HK-2 (cell line): ENCODE measurements around the gene CD22.

Source experiments
- DNase-seq: peaks from one replicate; pipeline ENCODE4 v3.0.0-alpha.2; 2018; ENCODE audit not compliant: unreplicated experiment

CD22 gene

GRCh38 chr19:35295792-35296462 is 33.1 kb upstream of the CD22 start:
- DNase-seq, result no peak

GRCh38 chr19:35296644-35297514 is 32.1 kb upstream of the CD22 start:
- DNase-seq, result no peak

- DNase-seq, result no peak
Measured at GRCh38 chr19:35297515-35297848, 31.5 kb upstream of the CD22 start.

DNA sequence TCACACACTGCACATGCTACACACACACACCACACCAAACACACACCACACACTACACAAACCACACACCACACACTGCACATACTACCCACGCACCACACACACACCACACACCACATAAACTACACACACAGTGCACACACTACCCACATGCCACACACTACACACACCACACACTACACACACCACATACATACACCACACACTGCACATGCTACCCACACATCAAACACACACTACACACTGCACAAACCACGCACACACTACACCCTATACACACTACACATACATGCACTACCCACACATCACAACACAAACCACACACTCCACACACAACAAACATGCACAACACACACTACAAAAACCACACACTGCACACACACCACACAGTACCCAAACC is 31.1 kb upstream of the CD22 start:
- DNase-seq, result no peak

DNA sequence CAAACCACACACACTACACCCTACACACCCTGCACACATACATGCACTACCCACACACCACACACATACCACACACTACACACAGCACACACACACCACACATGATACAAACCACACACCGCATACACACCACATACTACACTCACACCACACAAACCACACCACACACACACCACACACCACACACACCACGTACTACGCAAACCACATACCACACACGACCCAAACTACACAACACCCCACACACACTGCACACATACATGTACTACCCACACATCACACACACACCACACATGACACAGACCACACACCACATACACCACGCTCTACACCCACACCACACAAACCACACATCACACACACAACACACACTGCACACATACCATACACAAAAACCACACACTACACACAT is 30.4 kb upstream of the CD22 start:
- DNase-seq, result no peak

- DNase-seq, result no peak
Measured at GRCh38 chr19:35299523-35300338, 29.3 kb upstream of the CD22 start.

GRCh38 chr19:35300339-35300649 is 28.7 kb upstream of the CD22 start:
- DNase-seq, result no peak

GRCh38 chr19:35301961-35302360 is 27.0 kb upstream of the CD22 start:
- DNase-seq, result no peak

- DNase-seq, result no peak
Measured at GRCh38 chr19:35302446-35302845, 26.5 kb upstream of the CD22 start.

- DNase-seq, result no peak
Measured at GRCh38 chr19:35303357-35303915, 25.6 kb upstream of the CD22 start.

GRCh38 chr19:35304036-35304435 is 25.0 kb upstream of the CD22 start:
- no peak for DNase-seq

GRCh38 chr19:35305181-35305580 is 23.8 kb upstream of the CD22 start:
- DNase-seq, result no peak

- no peak for DNase-seq
Measured at GRCh38 chr19:35306473-35307246, 22.3 kb upstream of the CD22 start.

GRCh38 chr19:35307931-35308330 is 21.1 kb upstream of the CD22 start:
- no peak for DNase-seq

GRCh38 chr19:35308910-35309309 is 20.1 kb upstream of the CD22 start:
- DNase-seq, result no peak

DNA sequence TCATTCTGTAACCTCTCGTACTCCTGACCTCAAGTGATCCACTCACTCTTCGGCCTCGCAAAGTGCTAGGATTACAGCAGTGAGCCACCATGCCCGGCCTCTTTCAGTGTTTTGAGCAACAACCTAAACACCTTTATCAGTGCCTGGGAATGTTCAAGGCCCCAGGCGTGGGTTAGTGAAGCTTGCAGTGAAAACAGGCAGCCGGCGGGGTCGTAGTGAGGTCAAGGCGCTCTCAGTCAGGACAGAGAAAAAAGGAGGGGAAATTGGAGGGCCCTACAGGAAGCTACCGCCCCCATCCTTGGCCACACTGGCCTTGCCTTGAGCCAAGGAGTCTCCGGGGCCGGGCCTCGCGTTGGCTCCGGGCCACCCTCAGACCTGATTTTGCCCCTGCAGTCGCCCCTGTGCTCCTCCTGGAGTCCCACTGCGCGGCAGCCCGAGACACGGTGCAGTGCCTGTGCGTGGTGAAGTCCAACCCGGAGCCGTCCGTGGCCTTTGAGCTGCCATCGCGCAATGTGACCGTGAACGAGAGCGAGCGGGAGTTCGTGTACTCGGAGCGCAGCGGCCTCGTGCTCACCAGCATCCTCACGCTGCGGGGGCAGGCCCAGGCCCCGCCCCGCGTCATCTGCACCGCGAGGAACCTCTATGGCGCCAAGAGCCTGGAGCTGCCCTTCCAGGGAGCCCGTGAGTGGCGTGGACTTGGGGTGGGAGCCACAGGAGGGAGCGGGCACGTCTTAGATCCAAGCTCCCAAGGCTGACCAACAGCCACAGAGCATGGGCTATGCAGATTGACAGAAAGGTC is 19.3 kb upstream of the CD22 start:
- DNase-seq, result peak; percentile 44

- no peak for DNase-seq
Measured at GRCh38 chr19:35310331-35310730, 18.7 kb upstream of the CD22 start.

DNA sequence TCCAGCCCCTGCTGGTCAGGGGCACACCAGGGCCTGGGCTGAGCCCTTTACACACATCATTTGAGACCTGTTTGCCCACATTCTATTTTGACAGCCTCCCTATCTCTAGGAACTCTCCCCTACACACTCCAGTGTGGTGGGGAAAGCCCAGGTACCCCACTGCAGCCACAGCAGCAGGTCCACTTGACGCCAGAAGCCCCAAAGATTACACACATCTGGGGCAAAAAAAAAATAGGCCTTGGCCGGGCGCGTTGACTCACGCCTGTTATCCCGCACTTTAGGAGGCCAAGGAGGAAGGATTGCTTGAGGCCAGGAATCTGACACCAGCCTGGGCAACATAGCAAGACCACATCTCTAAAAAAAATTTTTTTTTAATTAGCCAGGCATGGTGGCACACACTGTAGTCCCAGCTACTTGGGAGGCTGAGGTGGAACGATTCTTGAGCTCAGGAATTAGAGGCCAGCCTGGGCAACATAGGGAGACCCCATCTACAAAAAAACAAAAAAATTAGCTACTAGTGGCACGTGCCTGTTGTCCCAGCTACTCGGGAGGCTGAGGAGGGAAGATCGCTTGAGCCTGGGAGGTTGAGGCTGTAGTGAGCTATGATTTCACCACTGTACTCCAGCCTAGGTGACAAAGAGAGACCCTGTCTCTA is 18.0 kb upstream of the CD22 start:
- DNase-seq, result no peak

DNA sequence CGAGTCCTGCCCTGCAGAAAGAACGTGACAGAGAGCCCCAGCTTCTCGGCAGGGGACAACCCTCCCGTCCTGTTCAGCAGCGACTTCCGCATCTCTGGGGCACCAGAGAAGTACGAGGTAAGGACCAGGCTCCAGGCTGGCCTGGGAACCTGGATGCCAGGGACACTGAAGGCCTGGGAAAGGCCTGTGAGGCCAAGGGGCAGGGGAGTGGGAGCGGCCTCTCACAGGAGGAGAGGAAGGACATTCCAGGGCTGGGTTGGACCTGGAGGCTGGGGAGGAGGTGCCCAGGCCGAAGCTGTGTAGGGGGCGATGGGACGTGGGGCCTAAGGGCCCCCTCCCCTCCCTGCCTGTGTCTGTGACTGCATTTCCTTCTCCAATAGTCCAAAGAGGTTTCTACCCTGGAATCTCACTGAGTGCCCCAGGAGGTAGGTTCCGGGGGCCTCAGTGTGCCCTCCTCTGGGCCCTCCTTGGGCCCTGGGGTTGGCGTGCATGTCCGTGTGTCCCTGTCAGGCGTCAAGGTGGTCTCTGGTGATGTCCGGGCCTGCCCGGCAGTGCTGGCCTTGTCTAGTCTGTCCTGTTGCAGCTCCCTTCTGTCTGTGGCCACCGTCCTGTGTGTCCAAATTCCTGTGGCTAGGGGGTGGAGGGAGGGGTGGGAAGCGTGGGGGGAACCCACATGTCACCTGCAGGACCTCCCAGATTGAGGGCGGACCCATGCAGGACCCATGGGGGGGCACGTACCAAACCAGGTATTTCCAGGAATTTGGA is 16.9 kb upstream of the CD22 start:
- no peak for DNase-seq

DNA sequence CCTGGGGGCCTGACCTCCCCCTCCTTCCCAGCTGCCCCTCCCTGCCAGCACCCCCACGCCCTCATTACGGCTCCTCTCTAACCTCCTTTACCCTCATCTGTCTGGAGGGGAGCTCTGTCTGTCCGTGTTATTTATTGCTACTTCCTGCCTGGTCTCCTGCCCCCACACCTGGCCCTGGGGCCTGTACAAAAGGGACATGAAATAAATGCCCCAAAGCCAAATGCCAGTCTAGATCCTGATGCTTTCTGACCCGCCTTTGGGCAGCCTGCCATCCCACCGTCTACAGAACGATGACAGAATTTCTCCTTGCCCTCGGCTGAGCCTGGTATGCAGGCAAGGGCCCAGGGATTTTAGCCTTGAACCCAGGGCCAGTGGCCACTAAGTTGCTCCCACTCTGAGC is 15.4 kb upstream of the CD22 start:
- DNase-seq, result no peak
